GM18526 (cell line): ENCODE results near the gene GFOD2.

Experiments
- POLR2A ChIP-seq: IDR thresholded peaks from 3 replicates; pipeline ENCODE4 v1.6.1; 2011; ENCODE audit not compliant: insufficient read length; ENCODE audit errors: extremely low read depth

GFOD2 gene

GRCh38 chr16:67740391-67740790, 21.3 kb upstream of the GFOD2 start:
- no peak for TF ChIP-seq POLR2A

- no peak for TF ChIP-seq POLR2A
Observed at GRCh38 chr16:67736858-67737257, 17.7 kb upstream of the GFOD2 start.

- no peak for TF ChIP-seq POLR2A
Observed at GRCh38 chr16:67734731-67735201, 15.7 kb upstream of the GFOD2 start.

GRCh38 chr16:67733734-67734470, 14.8 kb upstream of the GFOD2 start:
- TF ChIP-seq POLR2A, result no peak

GRCh38 chr16:67731753-67732095, 12.6 kb upstream of the GFOD2 start:
- TF ChIP-seq POLR2A, result no peak

GRCh38 chr16:67731071-67731752, 12.1 kb upstream of the GFOD2 start:
- no peak for TF ChIP-seq POLR2A

GRCh38 chr16:67730326-67730725, 11.2 kb upstream of the GFOD2 start:
- no peak for TF ChIP-seq POLR2A

GRCh38 chr16:67729636-67730248, 10.6 kb upstream of the GFOD2 start:
- no peak for TF ChIP-seq POLR2A

- TF ChIP-seq POLR2A, result no peak
Observed at GRCh38 chr16:67727521-67728485, 8.7 kb upstream of the GFOD2 start.

- no peak for TF ChIP-seq POLR2A
Observed at GRCh38 chr16:67726106-67727034, 7.3 kb upstream of the GFOD2 start.

- TF ChIP-seq POLR2A, result no peak
Observed at GRCh38 chr16:67723911-67724305, 4.8 kb upstream of the GFOD2 start.

- TF ChIP-seq POLR2A, result no peak
Observed at GRCh38 chr16:67723151-67723910, 4.2 kb upstream of the GFOD2 start.

- no peak for TF ChIP-seq POLR2A
Observed at GRCh38 chr16:67720236-67720635, 1.1 kb upstream of the GFOD2 start.
